Vagina (tissue), 2 donors: ENCODE measurements around the gene FBLIM1.

Source experiments
- POLR2A ChIP-seq, 2 donors: fragments of 450-650 bp; IDR thresholded peaks; one replicate each; pipeline ENCODE4 v1.6.1; 2017; ENCODE audit warnings: antibody characterized with exemption in 2 of 2, mild to moderate bottlenecking in 2 of 2, moderate library complexity in 2 of 2
- POLR2AphosphoS5 ChIP-seq, 2 donors: sonication (generic); formaldehyde crosslinking; IDR thresholded peaks; one replicate each; pipeline ENCODE4 v1.9.0; 2017; ENCODE audit warnings: antibody characterized with exemption in 2 of 2, mild to moderate bottlenecking in 2 of 2, low read depth in 1 of 2; ENCODE audit not compliant: insufficient read depth in 1 of 2

GRCh38 chr1:15826810-15827507 is 68.4 kb downstream of the FBLIM1 start:
- TF ChIP-seq POLR2AphosphoS5 (IDR thresholded peaks at IDR 0.05; ENCODE audit: insufficient read depth in 1 of 2, low read depth in 1 of 2) (no peak), POLR2A (IDR thresholded peaks at IDR 0.05) (no peak)
